GM19099 (cell line): ENCODE measurements around the gene MYO10.

Experiments
- POLR2A ChIP-seq: IDR thresholded peaks from 3 replicates; pipeline ENCODE4 v1.6.1; 2011; ENCODE audit warnings: low read depth; ENCODE audit not compliant: insufficient read length; ENCODE audit errors: extremely low read depth

MYO10 gene

DNA sequence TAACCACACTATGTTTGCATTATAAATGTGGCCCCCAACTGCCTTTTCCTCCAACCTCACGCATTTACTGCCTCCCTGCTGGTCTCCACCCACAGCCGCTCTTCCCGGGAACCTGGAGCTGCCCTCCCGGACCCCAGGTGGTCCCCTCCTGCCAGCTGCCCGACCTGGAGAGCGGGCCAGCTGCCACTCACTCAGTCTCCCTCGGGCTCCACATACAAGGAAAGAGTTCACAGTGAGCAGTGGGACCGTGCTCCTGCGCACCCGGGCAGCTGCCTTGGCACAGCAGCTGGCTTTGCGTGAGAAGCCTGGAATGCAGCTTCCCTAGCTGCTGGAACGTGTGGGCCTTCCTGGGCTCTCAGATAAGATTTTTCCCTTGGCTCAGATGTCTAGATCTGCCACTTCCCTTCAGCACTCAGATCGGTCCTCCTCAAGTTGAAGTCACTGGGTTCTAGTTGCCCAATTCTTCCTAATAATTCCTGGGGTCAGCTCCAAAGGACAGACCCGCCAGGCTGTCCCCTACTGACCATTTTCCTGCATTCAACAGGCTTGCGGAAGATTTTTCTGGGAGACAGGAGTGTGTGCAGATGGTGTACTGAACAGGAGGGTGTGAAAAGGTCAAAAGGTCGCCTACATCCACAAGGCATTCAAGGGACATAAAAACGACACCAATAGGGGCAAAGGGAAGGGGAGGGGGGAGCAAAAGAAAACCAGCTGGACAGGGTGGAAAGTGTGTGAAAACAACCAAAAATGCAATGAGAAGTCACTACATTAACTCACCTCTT lies 69.1 kb downstream of the MYO10 start:
- TF ChIP-seq POLR2A, result no peak

GRCh38 chr5:16866273-16866672 lies 69.8 kb downstream of the MYO10 start:
- no peak for TF ChIP-seq POLR2A

GRCh38 chr5:16865151-16865550 lies 70.9 kb downstream of the MYO10 start:
- no peak for TF ChIP-seq POLR2A

DNA sequence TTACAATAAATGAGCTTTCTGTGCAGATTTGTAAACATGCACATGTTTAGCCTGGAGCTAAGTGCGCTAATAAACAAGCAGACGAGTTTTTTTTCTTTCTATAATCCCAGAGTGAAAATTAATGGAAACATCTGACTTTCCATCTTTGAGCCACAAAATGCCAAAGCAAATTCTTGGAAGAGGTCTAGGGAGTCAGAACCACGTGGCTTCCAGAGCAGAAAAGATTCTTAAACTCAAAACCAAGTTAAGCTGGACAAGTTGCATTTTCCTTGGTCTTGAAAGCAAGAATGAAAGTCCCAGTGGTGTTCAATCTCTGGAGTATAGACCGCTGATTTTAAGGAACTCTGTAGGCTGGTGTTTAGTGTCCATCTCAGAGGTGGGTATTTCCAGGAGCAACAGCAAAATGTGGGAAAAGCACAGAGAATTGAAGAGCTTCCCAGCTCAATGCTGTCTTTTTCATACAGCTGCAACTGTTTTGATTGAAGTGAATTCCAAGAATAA lies 71.4 kb downstream of the MYO10 start:
- TF ChIP-seq POLR2A, result no peak

GRCh38 chr5:16863469-16863946 lies 72.6 kb downstream of the MYO10 start:
- TF ChIP-seq POLR2A, result no peak

GRCh38 chr5:16862777-16863176 lies 73.3 kb downstream of the MYO10 start:
- no peak for TF ChIP-seq POLR2A

DNA sequence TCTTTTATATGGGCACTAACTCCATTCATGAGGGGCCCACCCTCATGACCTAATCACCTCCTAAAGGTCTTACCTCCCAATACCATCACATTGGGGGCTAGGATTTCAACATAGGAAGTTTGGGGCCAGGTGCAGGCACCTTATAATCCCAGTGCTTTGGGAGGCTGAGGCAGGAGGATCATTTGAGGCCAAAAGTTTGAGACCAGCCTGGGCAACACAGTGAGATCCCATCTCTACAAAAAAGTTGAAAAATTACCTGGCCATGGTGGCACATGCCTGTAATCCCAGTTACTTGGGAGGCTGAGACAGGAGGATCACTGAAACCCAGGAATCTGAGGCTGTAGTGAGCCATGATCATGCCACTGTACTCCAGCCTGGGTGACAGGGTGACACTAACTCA lies 76.7 kb downstream of the MYO10 start:
- no peak for TF ChIP-seq POLR2A

GRCh38 chr5:16858151-16858550 lies 77.9 kb downstream of the MYO10 start:
- TF ChIP-seq POLR2A, result no peak

DNA sequence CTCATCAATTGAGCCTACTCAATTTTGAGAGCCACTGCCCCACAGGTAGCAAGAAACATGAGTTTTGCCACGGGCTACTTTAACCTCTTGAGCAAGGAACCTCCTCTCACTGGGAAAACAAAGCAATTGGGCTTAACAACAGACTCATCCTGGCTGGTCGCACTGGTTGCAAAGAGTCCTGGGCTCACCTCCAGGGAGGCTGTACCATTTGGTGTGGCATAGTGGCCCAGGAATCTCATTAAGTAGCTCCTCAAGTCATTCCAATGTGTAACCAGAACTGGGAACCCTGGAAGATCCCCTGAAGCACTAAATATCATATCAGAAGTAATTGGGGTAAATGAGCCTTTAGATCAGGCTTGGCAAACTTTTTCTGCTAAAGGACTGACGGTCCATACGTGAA lies 78.5 kb downstream of the MYO10 start:
- no peak for TF ChIP-seq POLR2A

DNA sequence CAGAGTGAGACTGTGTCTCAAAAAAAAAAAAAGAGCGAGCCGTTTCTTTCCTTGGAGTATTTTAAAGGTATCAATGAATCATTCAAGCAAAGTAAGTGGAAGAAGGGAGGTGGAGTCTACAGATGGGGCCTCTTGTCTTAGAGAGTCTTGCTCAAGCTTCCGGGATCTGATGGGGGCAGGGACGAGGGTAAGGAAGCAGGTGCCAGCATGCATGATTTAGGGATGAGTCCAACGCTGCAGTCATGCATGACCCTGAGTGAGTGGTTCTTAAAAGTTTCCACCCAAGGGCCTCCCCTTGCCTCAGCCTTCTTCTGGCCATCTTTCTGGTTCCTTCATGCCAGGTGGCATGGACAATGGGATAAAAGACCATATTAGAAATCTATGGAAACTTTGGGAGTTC lies 79.6 kb downstream of the MYO10 start:
- TF ChIP-seq POLR2A, result no peak

- TF ChIP-seq POLR2A, result no peak
Measured at GRCh38 chr5:16855898-16856297, 80.2 kb downstream of the MYO10 start.

GRCh38 chr5:16855485-16855884 lies 80.6 kb downstream of the MYO10 start:
- TF ChIP-seq POLR2A, result no peak

DNA sequence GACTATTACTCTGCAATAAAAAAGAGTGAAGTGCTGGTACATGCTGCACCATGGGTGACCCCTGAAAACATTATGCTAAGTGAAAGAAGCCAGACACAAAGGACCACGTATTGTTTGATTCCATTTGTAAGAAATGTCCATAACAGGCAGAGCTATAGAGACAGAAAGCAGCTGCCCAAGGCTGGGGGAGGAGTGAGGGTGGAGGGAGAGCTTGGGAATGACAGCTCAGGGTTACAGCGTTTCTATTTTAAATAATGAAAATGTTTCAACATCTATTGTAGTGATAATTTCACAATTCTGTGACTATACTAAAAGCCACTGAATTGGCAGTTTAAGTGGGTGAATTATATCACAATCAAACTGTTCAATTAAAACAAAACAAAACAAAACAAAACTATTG lies 81.7 kb downstream of the MYO10 start:
- no peak for TF ChIP-seq POLR2A

DNA sequence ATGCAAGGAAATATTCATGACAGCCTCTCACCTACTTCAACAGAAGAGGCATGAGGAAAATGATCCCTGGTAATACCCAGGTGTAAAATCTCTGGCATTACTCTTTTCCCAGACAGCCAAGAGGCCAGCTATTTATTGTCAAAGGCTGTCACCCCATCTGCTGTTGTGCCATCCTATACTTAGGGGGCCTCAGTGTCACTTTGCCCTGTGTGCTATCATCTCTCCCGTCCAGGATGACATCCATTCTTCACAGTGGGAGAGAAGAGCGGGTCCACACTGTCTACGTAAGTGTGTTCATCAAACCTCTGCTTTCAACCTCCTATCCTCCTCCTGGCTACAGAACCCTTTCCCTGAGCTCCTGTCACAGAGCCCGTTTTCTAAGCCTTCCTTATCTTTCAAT lies 82.6 kb downstream of the MYO10 start:
- no peak for TF ChIP-seq POLR2A

- TF ChIP-seq POLR2A, result no peak
Measured at GRCh38 chr5:16852251-16853005, 83.7 kb downstream of the MYO10 start.

- no peak for TF ChIP-seq POLR2A
Measured at GRCh38 chr5:16849775-16850174, 86.3 kb downstream of the MYO10 start.
